Spleen (tissue), 7 donors: ENCODE results near the gene ENO3.

Experiments
- CTCF ChIP-seq, 11 experiments: fragments of 200-600 bp in 7 of 11; fragments of 450-650 bp in 4 of 11; sonication (generic) in 4 of 11; IDR thresholded peaks in 8 of 11; conservative IDR thresholded peaks in 3 of 11; 1 replicate in 7 of 11; 2 replicates in 4 of 11; pipeline versions ENCODE4 v1.4.0 to v1.8.0; 2016 to 2021; ENCODE audit warnings: antibody characterized with exemption in 11 of 11, inconsistent platforms in 4 of 11, mild to moderate bottlenecking in 1 of 11
- POLR2A ChIP-seq, 3 donors: fragments of 450-650 bp; IDR thresholded peaks; one replicate each; pipeline ENCODE4 v1.5.1; 2017; ENCODE audit warnings: antibody characterized with exemption in 3 of 3, mild to moderate bottlenecking in 1 of 3
- donor health status: DM: no; HTN: no; CAD: no; lungs with moderate emphysema.
- donor health status: DM: no; HTN: no; CAD: no.
- donor health status: DM: no; HTN: no; CAD: no.

GRCh38 chr17:4944163-4944553 is 6.8 kb upstream of the ENO3 start:
- no peak for TF ChIP-seq POLR2A (IDR thresholded peaks at IDR 0.05)
- TF ChIP-seq CTCF (IDR thresholded peaks at IDR 0.05 in 8 of 11, conservative IDR thresholded peaks at IDR 0.05 in 3 of 11), result no peak
